Stomach smooth muscle (tissue), 2 donors: ENCODE data around the gene LRRC8D.

Experiments
- H3K27ac ChIP-seq: one replicate; pipeline ENCODE4 v1.7.0; 2013; ENCODE audit warnings: mild to moderate bottlenecking, low read length, inconsistent platforms
- H3K27me3 ChIP-seq, 2 donors: one replicate each; pipeline ENCODE4 v1.7.0; 2013; ENCODE audit warnings: low read length in 2 of 2; ENCODE audit not compliant: insufficient read depth in 2 of 2, control insufficient read depth in 1 of 2
- H3K36me3 ChIP-seq, 2 donors: one replicate each; pipeline ENCODE4 v1.7.0; 2013; ENCODE audit warnings: low read length in 2 of 2; ENCODE audit not compliant: control insufficient read depth in 2 of 2, insufficient read depth in 2 of 2
- H3K4me1 ChIP-seq: one replicate; pipeline ENCODE4 v1.7.0; 2013; ENCODE audit warnings: low read length; ENCODE audit not compliant: control insufficient read depth, insufficient read depth
- H3K4me3 ChIP-seq, 2 donors: one replicate each; pipeline ENCODE4 v1.7.0; 2013; ENCODE audit warnings: low read length in 2 of 2
- H3K9ac ChIP-seq, 2 donors: one replicate each; pipeline ENCODE4 v1.7.0; 2013; ENCODE audit warnings: low read length in 2 of 2, mild to moderate bottlenecking in 1 of 2
- H3K9me3 ChIP-seq, 2 donors: one replicate each; pipeline ENCODE4 v1.7.0; 2013; ENCODE audit warnings: low read length in 2 of 2; ENCODE audit not compliant: control insufficient read depth in 2 of 2
- donor health status: healthy.
- donor health status: Pancreatic carcinoma.

Gene LRRC8D

DNA sequence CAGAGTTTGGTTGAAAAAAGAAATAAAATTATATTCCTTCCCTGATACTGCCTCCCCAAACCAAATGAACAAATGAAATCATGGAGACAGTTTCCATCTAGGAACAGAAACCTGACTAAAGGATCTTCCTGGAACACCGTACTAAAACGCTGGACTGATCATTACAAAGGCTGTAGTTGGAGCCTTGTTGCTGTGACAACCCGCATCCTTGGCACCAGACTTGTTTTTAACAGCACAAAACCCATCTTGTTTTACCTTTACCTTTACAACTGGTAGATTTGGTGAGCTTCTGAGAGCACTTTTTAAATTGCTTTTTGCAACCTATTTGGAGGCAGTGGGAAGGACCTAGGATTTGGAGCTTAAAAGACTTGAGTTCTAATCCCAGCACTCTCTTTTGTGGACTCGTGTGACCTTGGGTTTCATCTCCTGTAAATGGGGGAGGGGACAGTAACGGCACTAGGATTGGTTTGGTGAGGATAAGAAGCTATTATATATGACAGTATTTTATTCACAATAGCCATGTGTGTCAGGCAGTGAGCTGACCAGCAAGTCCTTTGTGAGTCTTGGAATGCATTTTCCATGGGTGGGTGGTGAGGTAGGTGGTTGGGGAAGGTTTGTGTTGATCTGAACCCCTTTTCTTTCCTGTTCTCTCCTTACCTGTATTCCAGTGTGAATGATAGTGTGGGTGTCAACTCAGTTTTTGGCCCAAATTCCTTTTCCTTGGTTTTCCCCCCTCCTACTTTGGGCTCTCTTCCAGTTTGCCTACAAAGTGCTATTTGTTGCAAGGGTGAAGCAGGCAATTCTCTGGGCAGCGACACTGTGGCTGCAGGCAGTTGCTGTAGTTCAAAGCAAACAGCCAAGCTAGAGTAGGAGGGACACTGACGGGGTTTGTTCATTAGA lies 12.6 kb downstream of the LRRC8D start:
- H3K4me1 ChIP-seq, result no peaks in the 10 kb centered on the region
- H3K4me3 ChIP-seq, result no peak overlapping the region
- H3K9ac ChIP-seq, result no peak overlapping the region
- no peaks in the 10 kb centered on the region for H3K9me3 ChIP-seq
- H3K27ac ChIP-seq, result no peak overlapping the region
- H3K27me3 ChIP-seq, result no peaks in the 10 kb centered on the region
- H3K36me3 ChIP-seq, result no peaks in the 10 kb centered on the region

DNA sequence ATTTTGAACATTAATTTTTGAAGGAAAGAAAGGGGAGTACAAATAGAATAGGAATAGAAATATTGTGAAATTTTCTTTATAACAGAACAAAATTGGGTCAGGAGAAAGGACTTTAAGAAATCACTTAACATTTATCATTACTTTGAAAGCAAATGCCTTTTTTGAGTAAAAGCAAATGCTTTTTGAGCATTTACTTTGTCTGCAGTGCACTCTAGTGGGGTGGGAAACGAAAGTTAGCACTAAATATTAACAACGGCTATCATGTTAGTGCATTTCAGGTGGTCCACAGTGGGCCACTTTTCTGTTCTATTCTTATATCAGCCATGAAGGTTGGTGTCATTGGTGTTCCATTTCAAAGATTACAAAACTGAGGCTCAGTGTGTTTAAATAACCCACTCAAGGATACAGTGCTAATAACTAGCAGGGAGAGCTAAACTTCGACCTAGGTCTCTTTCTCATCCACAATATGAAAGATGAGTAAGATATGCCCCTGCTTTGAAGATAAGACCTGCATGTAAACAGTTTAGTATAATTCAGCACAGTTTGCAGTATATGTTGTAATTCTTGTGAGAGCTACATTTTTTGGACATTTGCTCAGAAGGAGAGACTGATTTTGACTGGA lies 13.4 kb downstream of the LRRC8D start:
- H3K27ac ChIP-seq, result no peak overlapping the region
- no peak overlapping the region for H3K9ac ChIP-seq
- no peaks in the 10 kb centered on the region for H3K9me3 ChIP-seq
- H3K4me3 ChIP-seq, result no peak overlapping the region
- no peaks in the 10 kb centered on the region for H3K27me3 ChIP-seq
- no peaks in the 10 kb centered on the region for H3K4me1 ChIP-seq
- H3K36me3 ChIP-seq, result no peaks in the 10 kb centered on the region

DNA sequence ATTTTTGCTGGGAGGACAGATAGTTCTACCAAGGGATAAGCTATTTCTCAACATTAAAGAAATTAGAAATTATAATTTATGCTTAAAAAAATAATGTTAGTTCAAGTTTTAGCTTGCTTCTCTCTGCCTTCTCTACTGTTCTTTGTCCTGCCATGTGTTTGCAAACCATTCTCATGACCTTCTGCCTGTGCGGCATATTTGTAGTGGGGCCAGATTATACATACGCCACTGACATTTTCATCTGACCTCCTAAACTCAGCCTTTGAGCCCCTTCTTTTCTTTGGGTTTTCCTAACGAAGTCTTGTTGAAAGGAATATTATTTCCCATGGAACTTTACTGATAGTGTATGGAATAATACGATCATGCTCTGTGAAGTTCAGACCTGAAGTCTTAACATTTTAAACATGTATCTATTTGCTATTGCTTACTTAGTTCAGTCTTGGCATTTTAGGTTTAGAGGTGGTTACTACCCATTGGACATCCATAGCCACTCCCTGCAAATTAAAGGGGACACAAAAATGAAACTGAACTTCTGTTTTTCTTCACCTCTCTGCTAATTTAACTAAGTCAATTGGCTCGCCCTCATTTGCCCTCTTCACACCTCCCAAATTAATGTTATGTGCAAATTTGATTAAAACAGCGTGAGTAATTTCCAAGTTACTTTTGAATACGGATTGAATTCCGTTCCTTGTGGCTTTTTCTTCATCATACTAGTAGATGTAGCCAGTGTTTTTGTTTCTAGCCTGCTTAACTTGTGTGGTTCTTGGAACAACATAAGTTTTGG lies 15.6 kb downstream of the LRRC8D start:
- Histone ChIP-seq H3K27me3 (no peaks in the 10 kb centered on the region), H3K9ac (no peak overlapping the region), H3K36me3 (no peaks in the 10 kb centered on the region), H3K4me1 (no peaks in the 10 kb centered on the region), H3K27ac (no peak overlapping the region), H3K9me3 (no peaks in the 10 kb centered on the region), H3K4me3 (no peak overlapping the region)

DNA sequence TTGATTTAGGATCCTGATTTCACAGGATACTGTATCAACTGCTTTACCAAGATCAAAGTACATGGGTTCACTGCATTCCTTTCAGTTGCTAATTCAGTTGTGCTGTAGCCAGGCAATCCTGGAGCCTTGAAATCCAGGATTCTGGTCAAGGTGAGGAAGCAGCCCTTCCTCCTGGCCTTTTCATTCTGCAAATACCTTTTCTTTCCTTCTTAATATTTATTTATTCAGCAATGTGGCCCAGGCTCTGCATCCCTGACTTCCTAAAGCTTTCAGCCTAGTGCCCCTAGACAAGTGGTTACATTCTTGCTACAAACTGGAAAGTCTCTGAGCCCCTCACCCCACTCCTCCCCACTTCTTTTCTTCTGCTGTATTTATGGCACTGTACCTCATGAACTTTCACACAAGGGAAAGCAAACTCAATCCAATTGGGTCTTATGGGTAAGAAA lies 16.2 kb downstream of the LRRC8D start:
- no peak overlapping the region for H3K9ac ChIP-seq
- H3K27ac ChIP-seq, result no peak overlapping the region
- H3K4me3 ChIP-seq, result no peak overlapping the region
- H3K9me3 ChIP-seq, result no peaks in the 10 kb centered on the region
- no peaks in the 10 kb centered on the region for H3K36me3 ChIP-seq
- H3K27me3 ChIP-seq, result no peaks in the 10 kb centered on the region
- H3K4me1 ChIP-seq, result no peaks in the 10 kb centered on the region

DNA sequence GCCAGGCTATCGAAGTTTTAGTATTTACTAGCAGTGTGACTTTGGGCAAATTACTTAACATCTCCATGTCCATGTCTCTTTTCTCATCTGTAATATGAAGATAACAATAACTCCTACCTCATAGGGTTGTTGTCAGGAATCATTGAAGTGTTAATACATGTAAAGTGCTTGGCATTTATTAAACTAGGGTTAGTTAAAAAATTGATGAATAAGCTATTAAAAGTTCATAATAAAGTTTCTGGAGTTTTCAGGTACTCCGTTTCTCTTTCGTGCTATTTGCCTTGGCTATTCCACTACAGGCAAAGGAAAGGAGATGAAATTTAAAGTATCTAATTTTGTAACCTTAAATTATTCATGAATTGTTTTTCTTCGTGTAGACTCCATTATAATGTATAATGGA lies 16.7 kb downstream of the LRRC8D start:
- Histone ChIP-seq H3K9me3 (no peaks in the 10 kb centered on the region), H3K9ac (no peak overlapping the region), H3K36me3 (no peaks in the 10 kb centered on the region), H3K4me3 (no peak overlapping the region), H3K27me3 (no peaks in the 10 kb centered on the region), H3K27ac (no peak overlapping the region), H3K4me1 (peaks cover 2% of the 10 kb centered on the region)

DNA sequence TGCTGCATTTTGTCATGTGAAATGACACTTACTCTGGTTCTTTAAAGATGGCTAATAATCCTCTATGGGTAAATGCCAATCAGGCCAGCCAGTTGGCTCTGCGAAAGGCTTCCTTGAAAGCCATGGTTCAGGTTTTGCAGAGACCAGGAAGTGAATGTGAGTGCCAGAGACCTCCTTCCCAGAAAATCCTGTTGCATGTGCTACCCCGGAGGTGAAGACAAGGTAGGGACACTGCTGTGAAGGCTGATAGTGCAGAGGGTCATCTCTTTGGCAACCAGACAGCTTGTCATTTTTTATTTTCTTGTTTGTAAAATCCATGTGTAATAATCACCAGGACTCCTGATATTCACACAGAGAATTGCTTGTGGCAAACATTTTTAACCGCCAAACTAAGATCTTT lies 18.7 kb downstream of the LRRC8D start:
- H3K9ac ChIP-seq, result no peak overlapping the region
- H3K36me3 ChIP-seq, result no peaks in the 10 kb centered on the region
- no peaks in the 10 kb centered on the region for H3K27me3 ChIP-seq
- no peak overlapping the region for H3K4me3 ChIP-seq
- no peak overlapping the region for H3K27ac ChIP-seq
- H3K9me3 ChIP-seq, result no peaks in the 10 kb centered on the region
- H3K4me1 ChIP-seq, result peaks cover 12% of the 10 kb centered on the region

DNA sequence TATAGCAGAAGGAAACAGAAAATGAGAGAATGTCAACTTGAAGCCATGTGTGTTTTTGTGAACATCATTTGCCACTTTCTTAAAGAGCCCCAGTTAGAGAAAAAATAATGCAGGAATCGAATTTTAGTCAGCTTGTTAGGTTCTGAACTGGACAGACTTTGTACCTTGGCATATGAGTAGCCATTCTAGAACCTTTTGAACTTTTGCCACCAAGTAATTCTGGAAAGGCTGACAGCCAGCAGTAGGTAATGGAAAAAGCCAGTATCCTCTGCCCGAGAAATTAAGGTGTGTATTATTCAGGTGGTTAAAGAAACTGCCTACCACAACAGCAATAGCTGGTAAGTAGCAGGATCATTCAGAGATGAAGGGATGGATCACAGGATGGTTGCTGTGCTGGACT lies 20.7 kb downstream of the LRRC8D start:
- H3K9me3 ChIP-seq, result no peaks in the 10 kb centered on the region
- no peaks in the 10 kb centered on the region for H3K36me3 ChIP-seq
- H3K27ac ChIP-seq, result no peak overlapping the region
- peaks cover 12% of the 10 kb centered on the region for H3K4me1 ChIP-seq
- no peak overlapping the region for H3K9ac ChIP-seq
- H3K27me3 ChIP-seq, result no peaks in the 10 kb centered on the region
- H3K4me3 ChIP-seq, result no peak overlapping the region

DNA sequence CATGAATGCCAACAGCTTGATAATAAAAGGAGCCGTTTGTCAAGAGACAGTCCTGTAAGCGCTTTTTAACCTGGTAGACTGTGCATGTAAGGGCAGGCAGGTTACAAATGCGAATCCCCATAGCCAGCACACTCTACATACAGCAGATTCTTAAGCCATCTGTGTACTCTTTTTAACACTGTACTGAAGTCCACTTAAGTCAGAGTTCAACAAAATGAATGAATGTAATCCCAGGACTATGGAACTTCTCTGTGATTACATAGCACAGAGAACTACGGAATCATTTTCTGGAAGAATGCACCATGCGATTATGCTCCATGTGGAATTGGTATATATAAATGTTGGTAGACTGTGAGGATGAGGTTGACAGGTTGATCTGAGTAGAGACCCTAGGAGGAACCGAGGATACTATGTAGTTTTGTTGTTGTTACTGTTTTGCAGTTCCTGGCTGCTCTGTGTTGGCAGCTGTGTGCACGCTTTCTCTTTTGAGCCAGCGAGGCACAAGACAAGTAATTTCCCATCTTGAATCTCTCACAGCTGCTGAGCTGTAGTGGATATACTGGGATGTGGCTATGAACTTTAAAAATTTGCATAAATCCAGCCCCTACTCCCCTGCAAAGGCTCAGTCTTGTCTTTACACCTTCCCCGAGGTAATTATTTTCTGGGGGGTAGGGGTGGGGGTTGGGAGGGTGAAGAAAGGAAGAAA lies 21.9 kb downstream of the LRRC8D start:
- Histone ChIP-seq H3K27ac (peak overlapping the region; percentile 27), H3K36me3 (no peaks in the 10 kb centered on the region), H3K4me1 (peaks cover 12% of the 10 kb centered on the region), H3K4me3 (peak overlapping the region; percentile 70 to 90), H3K9me3 (no peaks in the 10 kb centered on the region), H3K9ac (peak overlapping the region; percentile 1 to 56), H3K27me3 (no peaks in the 10 kb centered on the region)

DNA sequence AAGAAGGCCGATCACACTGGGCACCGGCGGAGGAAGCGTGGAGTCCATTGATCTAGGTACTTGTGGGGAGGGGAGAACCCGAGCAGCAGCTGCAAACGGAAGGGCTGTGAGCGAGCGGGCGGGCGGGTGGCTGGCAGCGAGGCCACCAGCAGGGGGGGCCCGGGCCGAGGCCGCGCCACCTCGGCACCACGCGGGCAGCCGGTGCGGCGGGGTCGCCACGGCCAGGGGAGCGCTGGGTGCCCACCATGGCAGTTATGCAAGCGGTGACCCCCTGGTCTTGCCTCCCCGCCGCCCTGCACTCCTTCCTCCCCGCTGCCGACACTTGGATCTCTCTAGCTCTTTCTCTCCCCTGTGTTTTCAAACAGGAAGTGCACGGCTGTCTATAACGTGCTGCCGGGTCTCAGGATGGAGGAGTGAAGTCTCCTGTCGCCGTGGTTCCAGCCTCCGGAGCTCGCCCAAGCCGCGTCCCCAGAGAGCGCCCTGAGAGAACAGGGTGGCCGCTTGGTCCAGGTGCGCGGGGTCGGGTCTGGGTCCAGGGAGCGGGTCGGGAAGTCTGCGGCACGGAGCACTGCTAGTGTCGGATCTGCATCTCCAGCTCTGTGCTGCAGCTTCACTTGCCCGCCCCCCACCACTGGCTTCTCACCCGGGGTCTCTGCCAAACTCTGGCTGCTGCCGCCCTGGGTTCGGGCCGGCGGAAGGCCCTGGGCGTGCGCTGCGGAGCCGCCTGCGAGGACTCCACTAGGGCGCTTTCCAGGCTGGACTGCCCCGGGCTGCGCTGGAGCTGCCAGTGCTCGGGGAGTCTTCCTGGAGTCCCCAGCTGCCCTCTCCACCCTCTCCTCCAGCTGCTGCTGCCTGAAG lies 22.7 kb downstream of the LRRC8D start:
- peak overlapping the region; percentile 70 to 90 for H3K4me3 ChIP-seq
- no peaks in the 10 kb centered on the region for H3K36me3 ChIP-seq
- no peaks in the 10 kb centered on the region for H3K9me3 ChIP-seq
- H3K4me1 ChIP-seq, result peaks cover 12% of the 10 kb centered on the region
- peak overlapping the region; percentile 27 for H3K27ac ChIP-seq
- H3K27me3 ChIP-seq, result no peaks in the 10 kb centered on the region
- peak overlapping the region; percentile 52 to 56 for H3K9ac ChIP-seq
